Measurements from ENCODE around the gene FLYWCH1.

FLYWCH1 gene

DNA sequence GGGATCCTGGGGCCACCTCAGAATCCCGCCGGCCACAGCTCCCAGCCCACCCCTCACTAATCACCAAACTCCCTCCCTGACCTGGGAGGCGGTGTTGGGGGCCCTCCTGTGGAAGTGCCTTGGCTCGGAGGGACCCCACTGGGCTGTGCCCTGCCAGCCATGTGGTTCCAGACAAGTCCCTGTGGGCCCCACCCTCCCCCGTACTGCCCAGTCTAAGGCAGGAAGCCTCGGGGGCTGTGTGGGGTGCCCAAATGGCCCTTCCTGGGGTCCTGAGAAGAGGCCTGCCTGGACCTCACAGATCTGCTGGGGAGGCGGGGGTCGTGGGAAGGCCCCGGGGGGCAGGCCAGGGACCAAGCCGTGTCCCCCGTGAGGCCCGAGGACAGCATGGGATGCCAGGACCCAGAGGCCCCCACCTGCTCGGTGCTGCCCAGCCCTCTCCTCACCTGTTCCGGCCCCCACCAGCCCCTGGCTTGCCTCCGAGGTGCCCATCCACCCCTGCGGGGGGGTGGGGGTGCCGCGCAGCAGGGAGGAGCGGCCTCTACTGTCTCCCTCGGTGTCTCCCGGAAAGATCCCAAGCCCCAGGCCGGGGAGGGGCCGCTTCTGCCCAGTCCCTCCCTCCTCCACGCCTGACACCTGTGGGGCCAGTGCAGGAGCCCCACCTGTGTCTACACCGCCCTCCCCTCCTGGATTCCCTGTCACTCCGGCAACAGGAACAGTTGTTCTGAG lies 43.1 kb downstream of the FLYWCH1 start:
- DNase-seq: no peak

DNA sequence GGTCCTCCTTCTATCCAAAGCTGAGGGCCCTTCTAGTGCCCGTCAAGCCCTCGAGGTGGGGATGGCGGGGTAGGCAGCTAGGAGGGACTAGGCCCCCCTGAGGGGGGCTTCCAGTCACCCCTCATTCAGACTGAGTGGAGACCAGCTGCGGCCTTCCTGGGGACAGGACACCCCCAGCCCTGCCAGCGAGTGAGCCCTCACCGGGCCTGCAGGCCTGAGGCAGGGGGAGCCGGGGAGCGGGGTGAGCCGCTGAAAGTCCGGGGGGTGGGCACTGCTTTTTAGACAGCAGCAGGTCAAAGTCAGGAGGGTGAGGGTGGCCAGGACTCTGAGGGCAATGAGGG lies 43.7 kb downstream of the FLYWCH1 start:
- DNase-seq: no peak

DNA sequence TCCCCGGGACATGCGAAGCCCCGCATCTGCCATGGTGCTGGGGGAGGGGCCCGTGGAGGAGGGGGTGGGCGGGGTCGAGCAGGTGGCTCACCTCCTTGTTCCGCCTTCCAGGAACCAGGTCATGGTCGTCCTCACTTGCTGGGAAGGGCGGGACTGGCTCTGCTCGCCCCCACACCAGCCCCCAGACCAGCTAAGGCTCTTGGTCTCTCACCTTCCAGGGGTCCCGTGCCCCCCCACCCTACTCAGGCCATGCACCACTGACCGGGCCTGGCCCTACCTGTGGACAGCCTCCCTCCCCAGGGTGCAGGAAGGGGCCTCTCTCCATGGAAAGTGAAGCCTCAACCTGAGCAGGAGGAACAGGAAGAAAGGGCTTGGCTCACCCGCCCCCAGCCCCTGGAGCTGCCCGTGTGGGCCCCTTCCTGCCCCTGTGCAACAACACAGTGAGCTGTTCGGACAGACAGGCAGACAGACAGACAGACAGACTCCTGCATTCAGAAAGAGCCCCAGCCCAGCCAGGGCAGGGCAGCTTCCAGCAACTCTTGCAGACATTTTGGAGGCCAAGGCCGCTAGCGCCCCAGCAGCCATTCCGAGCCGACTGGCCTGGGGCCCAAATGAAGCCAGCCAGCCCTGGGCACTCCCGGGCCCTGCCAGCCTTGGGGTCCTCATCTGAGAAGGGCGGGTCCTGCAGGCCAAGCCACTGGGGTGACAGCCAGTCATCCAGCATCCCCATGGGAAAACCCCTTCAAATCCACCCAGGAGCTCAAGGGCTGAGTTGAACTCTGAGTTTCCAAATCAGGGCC lies 44.2 kb downstream of the FLYWCH1 start:
- DNase-seq: peak; percentile 86

DNA sequence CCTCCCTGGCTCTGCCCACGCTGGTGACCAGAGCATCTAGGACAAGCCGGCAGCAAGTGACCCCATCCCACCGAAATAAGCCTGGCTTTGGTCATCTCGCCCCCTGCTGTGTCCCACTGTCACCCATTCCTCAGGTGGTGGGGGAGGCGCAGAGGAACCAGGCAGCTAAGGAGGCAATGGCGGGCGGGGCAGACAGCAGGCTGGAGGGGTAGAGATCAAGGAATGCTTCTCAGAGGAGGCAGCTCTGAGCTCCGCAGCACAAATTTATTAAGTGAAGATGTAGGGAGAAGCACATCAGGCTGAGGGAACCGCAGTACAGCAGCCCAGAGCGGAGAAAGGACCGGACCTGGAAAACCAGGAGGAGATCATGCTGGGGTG lies 44.8 kb downstream of the FLYWCH1 start:
- DNase-seq: no peak

DNA sequence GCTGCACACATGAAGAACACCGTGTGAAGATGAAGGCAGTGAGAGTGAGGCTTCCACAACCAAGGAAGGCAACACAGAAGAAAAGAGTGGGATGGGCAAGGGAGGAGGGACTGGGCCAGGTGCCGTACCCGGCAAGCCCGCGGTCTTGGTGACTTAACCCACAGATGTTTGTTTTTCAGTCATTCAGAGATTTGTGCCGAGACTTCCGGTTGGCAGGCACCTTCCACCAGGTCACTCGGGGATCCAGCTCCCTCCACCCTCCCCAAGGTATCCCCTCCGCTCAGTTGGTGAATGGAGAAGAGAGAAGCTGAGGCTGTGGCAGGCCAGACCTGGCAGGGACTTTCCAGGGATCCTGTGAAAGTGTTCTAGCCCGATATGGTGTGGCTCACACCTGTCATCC lies 47.5 kb downstream of the FLYWCH1 start:
- DNase-seq: no peak

DNA sequence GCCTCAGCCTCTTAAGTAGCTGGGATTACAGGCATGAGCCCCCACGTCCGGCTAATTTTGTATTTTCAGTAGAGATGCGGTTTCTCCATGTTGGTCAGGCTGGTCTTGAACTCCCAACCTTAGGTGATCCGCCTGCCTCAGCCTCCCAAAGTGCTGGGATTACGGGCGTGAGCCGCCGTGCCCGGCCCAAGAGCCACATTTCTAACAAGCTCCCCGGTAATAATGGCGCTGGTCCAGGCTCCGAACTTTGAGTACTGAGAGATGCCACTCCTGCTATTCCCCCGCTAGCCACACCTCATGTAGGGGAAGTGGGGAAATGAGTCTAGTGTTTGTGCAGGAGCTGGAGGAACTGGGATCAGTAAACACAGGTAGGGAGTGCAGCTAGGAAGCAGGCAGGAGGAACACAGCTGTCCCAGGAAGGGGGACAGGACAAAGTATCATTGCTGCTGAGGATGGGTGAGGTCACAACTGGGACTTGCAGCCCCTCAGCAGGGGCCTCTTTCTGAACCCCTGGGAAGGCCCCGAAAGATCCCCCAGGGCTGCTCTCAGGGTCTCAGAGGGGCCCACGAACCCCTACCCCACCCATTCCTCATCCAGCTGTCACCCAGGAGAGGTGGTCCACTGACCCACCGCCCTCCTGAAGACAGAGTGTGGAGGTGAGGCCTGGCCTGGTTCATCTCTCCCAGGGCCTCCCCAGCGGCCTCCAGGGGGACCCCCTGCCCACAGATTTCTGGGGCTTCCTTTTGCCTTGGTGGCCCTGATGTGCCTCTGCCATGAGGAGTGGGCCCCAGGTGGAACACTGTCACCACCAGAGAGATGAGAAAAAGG lies 48.7 kb downstream of the FLYWCH1 start:
- DNase-seq: no peak

DNA sequence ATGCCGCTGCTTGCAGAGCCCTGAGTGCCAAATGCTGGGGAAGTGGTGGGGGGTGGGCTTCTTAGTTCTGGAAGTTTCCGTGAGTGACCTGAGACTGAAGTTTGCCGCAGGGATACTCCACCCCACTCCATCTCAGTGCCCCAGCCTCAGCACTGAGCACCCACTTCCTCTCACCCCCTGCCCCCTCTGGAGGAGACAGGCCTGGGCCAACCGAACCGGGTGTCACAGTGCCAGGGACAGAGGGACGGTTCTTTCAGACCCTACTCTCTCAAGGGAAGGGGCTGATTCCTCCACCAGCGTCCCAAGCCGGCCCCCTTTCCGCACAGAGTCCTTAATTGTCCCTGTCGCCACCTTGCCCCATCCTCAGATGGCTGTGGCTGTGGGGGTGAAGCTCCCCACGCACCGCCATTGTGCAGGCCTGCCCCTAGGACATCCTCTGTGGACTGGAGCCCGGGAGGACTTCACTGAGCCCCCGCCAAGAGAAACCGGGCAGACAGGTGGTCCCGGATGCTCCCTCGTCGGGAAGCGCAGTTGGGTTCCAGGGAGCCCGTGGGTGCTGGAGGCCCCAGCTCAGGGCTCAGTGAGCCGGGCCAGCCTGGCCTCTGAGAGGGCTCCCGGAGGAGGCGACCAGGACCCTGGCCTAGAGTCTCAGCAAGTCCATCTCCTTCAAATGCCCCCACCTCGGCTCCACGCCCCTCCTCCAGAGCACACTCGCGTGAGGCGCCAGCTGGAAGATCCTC lies 50.8 kb downstream of the FLYWCH1 start:
- no peak for DNase-seq

DNA sequence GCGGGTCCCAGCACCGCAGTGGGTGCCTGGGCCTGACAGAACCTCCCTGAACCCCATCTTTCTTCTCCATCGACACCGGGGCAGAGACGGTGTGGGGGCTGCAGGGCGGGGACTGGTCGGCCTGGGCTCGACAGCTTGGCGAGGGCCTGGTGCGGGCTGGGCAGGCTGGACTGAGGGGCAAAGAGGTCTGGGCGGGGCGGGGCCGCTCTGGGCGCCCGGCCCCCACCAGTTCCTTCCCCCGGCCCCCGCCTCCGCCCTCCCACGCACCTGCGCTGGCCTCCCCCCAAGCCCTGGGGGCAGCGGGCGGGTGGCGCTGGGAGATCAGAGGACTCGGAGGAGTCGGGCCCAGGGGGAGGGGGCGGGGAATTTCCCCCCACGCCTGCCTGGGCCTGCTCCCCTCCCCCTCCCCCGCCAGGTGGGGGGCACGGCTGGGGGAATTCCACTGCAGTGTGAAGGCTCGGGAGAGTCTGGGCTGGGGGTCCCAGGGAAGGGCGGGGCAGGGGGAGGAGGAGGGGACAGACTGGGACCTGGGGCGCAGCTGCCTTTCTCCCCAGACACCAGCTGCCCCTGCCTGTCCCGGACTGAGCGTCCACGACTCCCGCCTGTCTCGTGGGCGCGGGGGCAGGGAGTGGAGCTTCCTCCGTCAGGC lies 51.5 kb downstream of the FLYWCH1 start:
- no peak for DNase-seq

DNA sequence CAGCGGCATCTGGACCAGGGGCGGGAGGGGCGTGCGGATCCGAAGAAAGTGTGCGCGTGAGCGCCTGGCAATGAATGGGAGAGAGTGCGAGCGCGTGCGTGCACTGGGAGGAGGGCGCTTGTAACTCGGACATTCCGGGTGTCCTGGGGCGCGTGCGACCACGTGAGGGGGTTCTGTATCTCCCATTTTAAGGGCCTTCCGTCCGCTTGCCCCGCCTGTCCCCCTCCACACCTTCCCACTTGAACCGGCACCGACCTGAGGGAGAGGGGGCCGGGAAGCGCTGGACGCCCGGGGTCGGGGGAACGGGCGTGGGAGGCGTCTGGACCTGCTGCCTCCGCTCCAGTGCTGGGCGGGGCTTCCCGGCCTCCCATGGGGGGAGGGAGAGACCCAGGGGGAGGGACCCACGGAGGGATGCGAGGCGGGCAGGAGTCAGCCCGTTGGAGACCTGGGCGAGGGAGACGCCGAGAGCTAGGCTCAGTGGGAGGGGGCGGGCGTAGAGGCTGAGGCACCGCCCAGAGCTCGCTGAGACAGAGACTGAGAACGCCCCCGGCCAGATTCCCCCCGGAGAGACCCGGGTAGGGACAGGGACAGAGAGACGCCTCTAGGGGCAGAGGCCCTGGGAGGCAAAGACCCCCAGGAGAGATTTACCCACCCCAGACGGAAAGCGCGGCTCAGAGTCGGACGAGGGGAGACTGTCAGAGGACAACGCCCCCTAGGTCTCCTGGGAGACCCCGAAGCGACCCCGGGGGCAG lies 52.2 kb downstream of the FLYWCH1 start, which contains the start of gene KREMEN2:
TSS of gene KREMEN2 (plus strand) at position 553 of the 752 bp plus-strand sequence. CDS start 246 bp downstream, outside the sequence.
- peak; percentile 7 for DNase-seq

DNA sequence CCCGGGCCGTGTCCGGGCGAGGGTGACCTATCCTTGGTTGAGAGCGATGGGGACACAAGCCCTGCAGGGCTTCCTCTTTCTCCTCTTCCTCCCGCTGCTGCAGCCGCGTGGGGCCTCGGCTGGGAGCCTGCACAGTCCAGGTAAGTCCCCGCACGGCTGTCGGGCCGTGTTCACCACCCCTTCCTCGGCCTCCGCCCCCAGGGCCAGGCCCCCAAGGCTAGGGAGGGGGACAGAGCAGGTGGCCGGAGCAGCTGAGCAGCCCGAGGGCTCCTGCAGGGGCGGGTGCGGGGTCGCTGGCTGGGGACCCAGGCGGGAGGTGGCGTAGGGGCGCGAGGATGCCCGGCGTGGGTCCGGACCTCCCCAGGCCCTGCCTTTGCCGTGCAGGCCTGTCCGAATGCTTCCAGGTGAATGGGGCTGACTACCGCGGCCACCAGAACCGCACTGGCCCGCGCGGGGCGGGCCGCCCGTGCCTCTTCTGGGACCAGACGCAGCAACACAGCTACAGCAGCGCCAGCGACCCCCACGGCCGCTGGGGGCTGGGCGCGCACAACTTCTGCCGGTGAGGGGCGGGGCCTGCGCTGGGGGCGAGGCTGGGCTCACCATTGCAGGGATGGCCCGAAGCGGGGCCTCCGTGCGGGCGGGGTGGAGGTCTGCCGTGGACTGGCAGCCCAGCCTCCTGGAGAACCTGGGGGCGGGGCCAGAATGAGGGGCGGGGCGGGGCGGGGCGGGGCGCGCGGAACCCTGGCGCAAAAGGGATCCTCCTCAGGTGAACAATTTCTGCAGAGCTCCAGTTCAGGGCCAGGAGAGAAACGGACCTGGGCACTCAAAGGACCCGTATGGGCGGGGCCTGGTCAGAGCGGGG lies 53.0 kb downstream of the FLYWCH1 start:
- DNase-seq: peak; percentile 33

DNA sequence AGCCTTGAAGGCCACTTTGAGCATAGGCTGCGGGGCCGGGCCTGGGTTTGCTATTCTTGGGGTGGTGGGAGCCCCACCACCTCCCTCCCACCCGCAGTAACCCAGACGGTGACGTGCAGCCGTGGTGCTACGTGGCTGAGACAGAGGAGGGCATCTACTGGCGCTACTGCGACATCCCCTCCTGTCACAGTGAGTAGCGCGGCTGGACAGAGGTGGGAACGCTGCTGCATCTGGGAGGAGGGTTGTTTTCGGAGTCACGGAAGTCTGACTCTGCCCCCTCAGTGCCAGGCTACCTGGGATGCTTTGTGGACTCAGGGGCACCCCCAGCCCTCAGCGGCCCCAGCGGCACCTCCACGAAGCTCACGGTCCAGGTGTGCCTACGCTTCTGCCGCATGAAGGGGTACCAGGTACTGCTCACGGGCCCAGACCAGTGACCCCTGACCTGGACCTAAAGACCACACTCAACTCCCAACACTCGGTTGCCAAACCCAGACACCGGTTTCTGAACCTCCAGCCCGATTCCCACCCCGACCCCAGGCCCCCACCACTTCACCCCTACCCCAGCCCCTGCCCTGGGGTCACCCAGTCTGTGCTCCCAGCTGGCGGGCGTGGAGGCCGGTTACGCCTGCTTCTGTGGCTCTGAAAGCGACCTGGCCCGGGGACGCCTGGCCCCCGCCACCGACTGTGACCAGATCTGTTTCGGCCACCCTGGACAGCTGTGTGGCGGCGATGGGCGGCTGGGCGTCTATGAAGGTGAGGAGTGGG lies 54.5 kb downstream of the FLYWCH1 start:
- DNase-seq: no peak

DNA sequence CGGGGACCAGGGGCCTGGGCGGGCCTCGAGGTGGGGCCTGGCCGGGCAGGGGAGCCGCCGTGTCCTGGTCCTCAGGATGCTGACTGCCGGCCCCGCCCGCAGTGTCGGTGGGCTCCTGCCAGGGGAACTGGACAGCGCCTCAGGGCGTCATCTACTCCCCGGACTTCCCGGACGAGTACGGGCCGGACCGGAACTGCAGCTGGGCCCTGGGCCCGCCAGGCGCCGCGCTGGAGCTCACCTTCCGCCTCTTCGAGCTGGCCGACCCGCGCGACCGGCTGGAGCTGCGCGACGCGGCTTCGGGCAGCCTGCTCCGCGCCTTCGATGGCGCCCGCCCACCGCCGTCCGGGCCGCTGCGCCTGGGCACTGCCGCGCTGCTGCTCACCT lies 55.1 kb downstream of the FLYWCH1 start:
- peak; percentile 13 for DNase-seq

DNA sequence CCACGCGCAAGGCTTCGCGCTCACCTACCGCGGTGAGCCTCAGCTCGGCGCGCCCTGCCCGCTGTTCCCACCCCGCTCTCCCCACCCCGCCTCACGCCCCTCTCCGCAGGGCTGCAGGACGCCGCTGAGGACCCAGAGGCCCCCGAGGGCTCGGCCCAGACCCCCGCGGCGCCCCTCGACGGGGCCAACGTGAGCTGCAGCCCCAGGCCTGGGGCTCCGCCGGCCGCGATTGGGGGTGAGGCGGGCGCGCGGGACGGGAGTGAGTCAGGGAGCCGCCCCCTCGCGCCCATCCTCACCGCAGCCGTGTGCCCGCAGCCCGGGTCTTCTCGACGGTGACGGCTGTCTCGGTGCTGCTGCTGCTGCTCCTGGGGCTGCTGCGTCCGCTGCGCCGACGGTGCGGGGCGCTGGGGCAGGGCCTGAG lies 55.5 kb downstream of the FLYWCH1 start:
- no peak for DNase-seq

DNA sequence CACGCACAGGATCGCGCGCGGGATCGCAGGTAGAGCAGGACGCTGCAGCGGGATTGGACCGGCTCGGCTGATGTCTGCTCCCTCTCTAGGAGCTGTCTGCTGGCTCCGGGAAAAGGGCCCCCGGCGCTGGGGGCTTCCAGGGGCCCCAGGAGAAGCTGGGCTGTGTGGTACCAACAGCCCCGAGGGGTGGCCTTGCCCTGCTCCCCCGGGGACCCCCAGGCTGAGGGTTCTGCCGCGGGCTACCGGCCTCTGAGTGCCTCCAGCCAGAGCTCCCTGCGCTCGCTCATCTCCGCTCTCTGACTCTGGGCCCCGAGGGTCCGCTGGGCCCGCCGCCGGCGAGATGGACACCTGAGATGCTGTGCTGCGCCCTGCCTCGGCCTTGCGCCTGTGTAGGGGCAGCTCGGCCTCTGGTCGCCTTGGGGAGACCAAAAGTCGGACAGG lies 56.0 kb downstream of the FLYWCH1 start:
- DNase-seq: no peak

DNA sequence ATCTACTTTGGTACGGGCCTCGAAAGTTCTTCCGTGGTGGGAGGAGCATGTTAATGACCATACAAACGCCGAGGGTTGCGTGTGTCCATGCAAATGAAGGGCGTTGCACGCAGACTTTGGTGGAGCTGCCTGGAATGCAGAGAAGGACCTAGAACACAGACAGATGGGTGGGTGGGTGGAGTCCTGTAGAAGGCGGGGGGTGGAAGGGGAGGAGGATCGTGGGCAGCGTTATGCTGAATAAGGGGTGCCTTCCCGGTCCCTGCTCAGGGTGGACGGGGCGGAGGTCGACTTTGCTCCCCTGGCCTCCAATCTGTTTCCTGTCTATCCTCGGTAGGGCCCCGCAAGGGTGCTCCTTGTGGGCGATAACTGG lies 56.6 kb downstream of the FLYWCH1 start:
- peak; percentile 73 for DNase-seq

DNA sequence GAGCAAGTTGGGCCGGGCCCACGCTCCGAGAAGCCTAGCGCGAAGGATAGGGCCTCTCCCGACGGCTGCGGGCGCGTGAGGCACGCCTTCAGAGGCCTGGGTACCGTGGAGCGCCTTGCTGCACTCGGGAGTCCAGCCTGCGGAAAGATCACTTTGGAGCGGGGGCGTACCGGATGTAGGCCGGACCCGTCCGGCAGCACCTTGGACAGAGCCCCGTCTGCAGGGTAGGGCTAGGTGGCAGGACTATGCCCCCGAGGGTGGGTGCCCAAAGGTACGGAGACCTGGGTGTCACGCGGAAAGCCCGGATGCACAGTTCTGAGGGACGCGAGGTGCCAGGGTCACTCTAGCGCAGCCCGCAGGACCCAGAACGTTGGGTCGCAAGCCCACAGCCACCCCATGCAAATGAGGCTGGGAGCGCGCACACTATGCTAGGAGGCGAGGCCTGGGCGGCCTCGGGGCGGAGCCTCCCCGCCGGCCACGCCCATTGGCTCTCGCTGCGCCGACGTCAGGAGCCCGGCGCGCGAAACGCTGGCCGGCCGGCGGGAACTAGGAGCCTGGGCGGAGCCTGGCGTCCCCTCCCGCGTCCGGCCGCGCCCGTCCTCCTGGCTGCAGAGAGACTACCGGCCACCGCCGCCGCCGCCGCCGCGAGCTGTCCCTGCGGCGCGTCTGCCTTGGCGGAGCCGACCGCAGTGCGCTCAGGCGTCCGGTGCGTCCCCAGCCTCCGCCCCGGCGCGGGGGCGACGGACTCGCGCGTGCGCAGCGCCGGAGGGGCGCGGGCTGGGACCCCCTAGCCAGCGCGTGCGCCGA lies 57.2 kb downstream of the FLYWCH1 start, which contains the start of gene PAQR4:
TSS of gene PAQR4 (plus strand) at position 611 of the 807 bp plus-strand sequence. CDS start 327 bp downstream, outside the sequence.
- peak; percentile 93 for DNase-seq

DNA sequence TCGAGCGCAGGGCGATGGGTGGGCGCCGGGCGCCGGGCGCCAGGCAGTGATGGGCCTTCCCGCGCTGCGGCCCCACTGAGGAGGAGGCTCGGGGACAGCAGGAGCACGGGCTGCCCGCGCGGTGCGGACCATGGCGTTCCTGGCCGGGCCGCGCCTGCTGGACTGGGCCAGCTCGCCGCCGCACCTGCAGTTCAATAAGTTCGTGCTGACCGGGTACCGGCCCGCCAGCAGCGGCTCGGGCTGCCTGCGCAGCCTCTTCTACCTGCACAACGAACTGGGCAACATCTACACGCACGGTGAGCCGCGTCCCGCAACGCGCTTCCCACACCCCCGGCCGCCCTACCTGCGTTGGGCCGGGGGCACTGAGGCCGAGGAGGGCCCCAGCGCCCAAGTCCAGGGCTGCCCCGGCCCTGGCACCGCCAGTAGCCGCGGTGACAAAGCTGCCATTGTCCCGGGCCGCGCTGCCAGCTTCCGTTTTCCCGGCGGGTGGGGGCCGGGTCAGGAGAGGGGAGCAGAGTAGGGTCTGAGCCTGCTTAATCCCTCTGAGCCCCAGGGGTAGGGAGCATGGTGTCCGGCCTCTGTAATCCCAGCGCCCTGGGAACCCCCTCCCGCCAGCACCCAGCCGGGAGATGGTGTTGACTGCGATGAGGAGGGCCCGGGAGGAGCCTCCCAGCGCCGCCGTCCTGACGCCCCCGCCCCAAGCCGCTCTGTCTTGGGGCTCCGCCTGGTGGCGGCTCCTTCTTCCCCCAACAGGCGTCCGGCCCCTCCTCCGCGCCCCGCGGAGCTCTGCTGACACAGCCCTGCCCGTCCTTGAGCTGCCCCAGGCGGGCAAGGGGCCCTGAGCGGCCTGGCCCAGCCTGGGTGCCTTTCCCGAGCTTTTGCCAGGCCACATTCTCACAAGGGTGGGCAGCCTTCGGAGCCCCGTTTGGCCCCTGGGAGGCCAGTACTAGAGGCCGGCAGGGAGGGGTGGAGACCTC lies 58.1 kb downstream of the FLYWCH1 start:
- peak; percentile 77 for DNase-seq

Measured in inflammatory macrophage treated with lipopolysaccharide for 4 hours (primary cell).